Measurements from ENCODE around the gene RB1. TPM values are rescaled to one million over a fixed set of nuclear protein-coding genes. Genes with fewer than 3 reads are reported as not detected.

Gene RB1
- total and polyA plus RNA-seq, 2 donors (not counting 3 experiments of a cell fraction or from before 2014, with no cell fraction given), result 8.0 to 41.2 TPM

- BruUV-seq (replicated peaks), result no TSS peak
- Histone ChIP-seq H4K20me1 (replicated peaks; ENCODE audit: control insufficient read depth, extremely low read depth, insufficient read depth, low read length) (no peaks in the 10 kb centered on the region), H3K9me1 (replicated peaks; ENCODE audit: control insufficient read depth, extremely low read depth, insufficient read depth, low read length) (no peaks in the 10 kb centered on the region), H3K9ac (replicated peaks; ENCODE audit: extremely low read depth, insufficient read depth, low read length) (no peak overlapping the region), H2AFZ (ENCODE audit: low read depth, low read length) (no peak overlapping the region), H3K36me3 (ENCODE audit: control insufficient read depth in 2 of 2, extremely low read depth in 1 of 2, insufficient read depth in 2 of 2, low read length in 2 of 2) (no peaks in the 10 kb centered on the region), H3K4me2 (ENCODE audit: insufficient read depth, low read length) (no peak overlapping the region), H3K9me3 (replicated peaks; ENCODE audit: control insufficient read depth, insufficient read depth, low read length) (no peaks in the 10 kb centered on the region), H3K79me2 (ENCODE audit: control insufficient read depth, insufficient read depth, low read length) (no peaks in the 10 kb centered on the region), H3K27me3 (ENCODE audit: control insufficient read depth in 2 of 2, insufficient read depth in 2 of 2, low read length in 2 of 2) (no peaks in the 10 kb centered on the region), H3K4me1 (ENCODE audit: control insufficient read depth, extremely low read depth, insufficient read depth, low read length) (peaks cover 2% of the 10 kb centered on the region), H3K27ac (ENCODE audit: insufficient read depth, low read depth, low read length) (no peak overlapping the region), H3K4me3 (replicated peaks in 1 of 3; ENCODE audit: insufficient read depth in 1 of 3, low read depth in 1 of 3, low read length in 3 of 3) (no peak overlapping the region)
- CTCF ChIA-PET, result interaction anchor here (1.1 kb wide), 1 partner anchor 155 kb away, joined by 3 read pairs; no protein-coding TSS in a partner anchor
- POLR2A ChIA-PET, result no interaction called here
- DNase-seq (ENCODE audit: low read depth, low spot score), result no peak
- intact Hi-C loops (cut with micrococcal nuclease), result no loop called here
- no peak for FAIRE-seq
- dilution Hi-C loops (cut with MboI; ENCODE audit: extremely low pct_ligation_motif_present, low sequenced_read_pairs), result no loop called here
- TF ChIP-seq FOS (IDR thresholded peaks at IDR 0.05; ENCODE audit: borderline replicate concordance, insufficient read depth, low read length), result no peak
- no peak for TF ChIP-seq POLR2AphosphoS5 (IDR thresholded peaks at IDR 0.05; ENCODE audit: insufficient read depth, low read depth, low read length)
- no peak for TF ChIP-seq MYC (IDR thresholded peaks at IDR 0.05; ENCODE audit: low read depth, low read length)
- TF ChIP-seq EZH2 (IDR thresholded peaks at IDR 0.05; ENCODE audit: borderline replicate concordance, low read depth, low read length, severe bottlenecking), result no peak
- TF ChIP-seq MAX (IDR thresholded peaks at IDR 0.05; ENCODE audit: insufficient read depth, insufficient read length), result no peak
- TF ChIP-seq GATA2 (IDR thresholded peaks at IDR 0.05; ENCODE audit: insufficient read depth, insufficient read length, low read depth, low read length), result no peak
- no peak for TF ChIP-seq CTCF (IDR thresholded peaks at IDR 0.05; ENCODE audit: extremely low read depth in 1 of 2, insufficient read depth in 1 of 2, low read depth in 1 of 2, low read length in 2 of 2)
- no peak for TF ChIP-seq JUN (IDR thresholded peaks at IDR 0.05; ENCODE audit: borderline replicate concordance, insufficient read depth, insufficient read length, low read depth)
- no peak for TF ChIP-seq POLR2A (IDR thresholded peaks at IDR 0.05; ENCODE audit: low read depth, low read length)
These were observed 22.0 kb upstream of the RB1 start for GRCh38 chr13:48281556-48281955.

Measured in endothelial cell of umbilical vein (primary cell).